GM15510 (cell line): ENCODE results near the gene TMCC1.

Experiments
- POLR2A ChIP-seq: IDR thresholded peaks from 3 replicates; pipeline ENCODE4 v1.6.1; 2011; ENCODE audit warnings: borderline replicate concordance; ENCODE audit not compliant: insufficient read length; ENCODE audit errors: extremely low read depth

The TMCC1 gene

DNA sequence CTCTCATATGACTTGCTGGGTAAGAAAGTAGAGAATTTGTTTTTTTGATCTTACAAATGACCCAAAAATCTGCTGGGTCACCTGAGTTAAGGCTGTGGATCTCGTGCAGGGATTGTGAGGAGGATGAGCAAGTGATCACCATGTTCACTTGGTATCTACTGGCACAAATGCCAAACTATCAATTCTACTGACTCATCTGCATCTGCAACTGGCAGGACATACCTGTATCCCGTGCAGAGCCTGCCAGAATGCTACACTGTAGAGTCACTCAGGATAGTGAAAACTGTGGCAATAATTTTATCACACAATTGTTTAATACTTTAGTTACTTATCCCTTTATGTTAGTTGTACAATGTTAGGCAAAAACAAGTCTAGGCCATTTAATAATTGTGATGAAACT, 157.4 kb downstream of the TMCC1 start:
- no peak for TF ChIP-seq POLR2A

DNA sequence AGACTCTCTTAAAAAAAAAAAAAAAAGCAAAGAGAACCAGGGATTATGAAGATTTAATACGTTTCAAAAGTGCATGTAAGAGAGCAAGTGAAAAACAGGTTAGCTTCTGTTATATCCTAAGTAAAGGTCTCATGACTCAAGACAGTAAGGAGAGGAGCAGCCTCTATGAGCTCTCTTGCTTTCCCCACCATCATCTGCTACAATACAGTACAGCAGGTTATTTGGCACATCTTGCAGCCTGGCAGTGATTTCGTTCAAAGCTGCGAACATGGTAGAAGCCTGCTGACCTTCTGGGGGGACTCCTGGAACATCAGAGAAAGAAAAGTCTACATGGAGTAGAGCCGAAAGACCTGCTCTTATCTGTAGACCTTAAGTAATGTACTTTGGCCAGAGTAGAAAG, 157.9 kb downstream of the TMCC1 start:
- no peak for TF ChIP-seq POLR2A

DNA sequence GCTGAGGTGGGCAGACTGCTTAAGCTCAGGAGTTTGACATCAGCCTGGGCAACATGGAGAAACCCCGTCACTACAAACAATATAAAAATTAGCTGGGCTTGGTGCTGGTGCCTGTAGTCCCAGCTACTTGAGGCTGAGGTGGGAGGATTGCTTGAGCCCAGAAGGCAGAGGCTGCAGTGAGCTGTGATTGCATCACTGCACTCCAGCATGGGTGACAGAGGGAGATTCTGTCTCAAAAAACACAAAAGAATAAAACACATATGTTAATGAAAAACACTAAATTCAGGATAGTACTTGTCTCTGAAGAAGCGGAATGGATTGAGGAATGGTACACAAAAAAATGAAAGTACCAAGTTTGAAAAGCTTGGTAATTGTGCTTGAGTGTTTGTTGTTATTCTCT, 159.1 kb downstream of the TMCC1 start:
- no peak for TF ChIP-seq POLR2A

DNA sequence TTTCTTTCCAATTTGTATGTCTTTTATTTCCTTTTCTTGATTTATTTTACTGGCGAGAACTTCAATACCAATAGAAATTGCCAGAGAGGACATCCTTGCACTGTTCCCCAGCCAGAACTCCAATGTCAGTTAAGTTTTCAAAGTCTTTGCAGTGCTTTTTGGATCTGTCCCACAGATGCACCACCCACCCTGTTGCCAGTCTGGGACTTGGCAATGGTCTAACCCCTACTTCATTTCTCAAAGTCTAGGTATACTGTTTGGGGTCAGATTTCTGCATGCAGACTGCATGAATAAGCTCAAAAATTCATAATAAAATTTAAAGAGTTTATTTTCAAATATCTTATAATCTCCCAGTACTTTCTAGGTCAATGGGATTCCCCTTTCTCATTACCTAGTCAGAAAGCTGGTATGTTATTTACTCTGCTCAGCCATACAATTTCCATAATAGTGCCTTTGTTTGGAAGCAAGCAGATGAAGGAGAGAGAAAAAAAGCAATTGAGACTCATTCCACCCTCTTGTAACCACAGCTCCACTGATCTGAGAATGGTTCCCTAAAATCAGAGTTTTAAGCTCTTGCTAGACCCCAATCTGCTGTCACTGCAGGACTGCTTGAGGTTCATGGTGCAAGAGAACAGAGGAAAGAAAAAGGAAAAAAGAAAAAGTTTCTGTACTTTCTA, 161.2 kb downstream of the TMCC1 start:
- no peak for TF ChIP-seq POLR2A

DNA sequence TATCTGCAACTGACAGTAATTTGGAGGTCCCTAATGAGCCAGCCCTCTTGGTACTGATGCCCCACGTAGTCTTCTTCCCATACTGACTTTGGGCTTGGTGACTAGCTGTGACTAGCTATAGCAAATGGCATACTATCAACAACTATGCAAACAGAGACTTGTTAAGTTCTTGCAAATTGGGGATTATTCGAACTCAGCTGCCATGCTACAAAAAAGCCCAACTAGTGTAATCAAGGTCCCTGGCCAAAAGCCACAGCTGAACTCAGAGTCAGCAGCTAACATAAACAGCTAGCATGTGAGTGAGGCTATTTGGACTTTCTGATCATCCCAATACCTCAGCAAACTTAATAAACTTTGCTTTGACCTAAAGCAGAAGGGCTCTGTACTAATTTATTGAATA, 165.8 kb downstream of the TMCC1 start:
- no peak for TF ChIP-seq POLR2A

DNA sequence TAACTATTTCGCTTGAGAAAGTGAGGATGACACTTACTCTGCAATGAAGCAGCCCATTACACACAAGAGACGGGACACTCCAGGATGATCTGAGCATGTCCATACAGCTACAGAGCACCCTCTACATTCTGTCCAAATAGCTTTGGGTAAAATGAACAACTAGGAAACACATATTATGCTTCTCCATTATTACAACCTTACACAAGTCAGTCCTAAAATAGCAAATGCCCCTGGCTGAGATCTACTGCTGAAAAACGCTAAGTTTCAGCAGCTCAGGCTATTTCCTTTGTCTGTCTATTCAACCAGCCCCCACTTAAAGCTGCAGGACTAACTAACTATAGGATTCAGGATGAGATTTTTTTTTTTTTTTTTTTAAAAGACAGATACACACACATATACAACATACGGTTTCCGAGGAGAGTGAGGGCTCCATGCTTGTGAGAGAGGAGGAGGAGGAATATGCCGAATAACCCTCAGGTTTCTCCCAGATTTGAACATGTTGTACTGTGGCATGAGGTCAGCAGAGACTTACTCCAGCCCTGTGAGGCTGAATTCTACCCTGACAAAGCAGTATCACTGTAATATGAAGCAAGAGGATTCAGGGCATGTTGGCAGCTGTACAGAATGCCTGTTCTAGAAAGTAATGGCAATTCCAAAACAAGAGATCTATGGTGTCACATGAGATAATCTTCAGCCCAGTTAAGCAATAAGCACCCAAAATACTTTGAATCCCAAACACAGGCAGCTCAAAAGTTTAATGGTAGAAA, 169.8 kb downstream of the TMCC1 start:
- no peak for TF ChIP-seq POLR2A

DNA sequence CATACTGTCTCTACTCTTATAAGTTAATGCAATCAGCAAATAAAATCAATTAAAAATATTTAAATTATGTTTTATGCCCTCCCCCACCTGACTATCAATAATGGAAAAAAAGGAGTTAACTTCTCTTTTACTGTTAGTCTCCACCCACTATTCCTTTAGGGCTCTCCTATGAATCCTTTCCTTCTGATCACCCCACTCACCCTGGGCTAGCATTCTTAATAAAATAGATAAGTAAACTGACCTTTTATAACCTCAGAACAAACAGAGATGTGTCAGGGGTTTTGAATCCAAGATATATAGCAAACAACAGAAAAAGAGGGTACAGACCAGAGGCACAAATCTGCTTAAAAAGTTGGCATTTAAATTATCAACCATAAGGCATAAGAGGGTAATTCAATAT, 171.0 kb downstream of the TMCC1 start:
- TF ChIP-seq POLR2A = no peak

DNA sequence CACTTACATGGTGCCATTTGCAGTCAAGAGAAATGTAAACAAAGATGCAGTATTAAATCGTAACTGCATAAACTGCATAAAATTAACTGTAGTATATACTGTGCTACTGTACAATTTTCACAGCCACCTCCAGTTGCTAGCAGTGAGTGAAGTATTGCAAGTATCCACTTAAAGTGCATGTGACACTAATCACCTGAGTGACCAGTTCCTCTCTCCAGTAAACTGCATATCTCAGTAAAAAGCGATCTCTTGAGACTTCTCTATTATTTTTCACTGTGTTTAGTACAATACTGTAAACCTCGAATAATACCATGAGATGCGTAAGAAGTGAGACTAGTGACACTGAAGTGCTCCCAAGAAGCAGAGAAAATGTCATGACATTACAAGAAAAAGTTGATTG, 175.3 kb downstream of the TMCC1 start:
- TF ChIP-seq POLR2A = no peak

DNA sequence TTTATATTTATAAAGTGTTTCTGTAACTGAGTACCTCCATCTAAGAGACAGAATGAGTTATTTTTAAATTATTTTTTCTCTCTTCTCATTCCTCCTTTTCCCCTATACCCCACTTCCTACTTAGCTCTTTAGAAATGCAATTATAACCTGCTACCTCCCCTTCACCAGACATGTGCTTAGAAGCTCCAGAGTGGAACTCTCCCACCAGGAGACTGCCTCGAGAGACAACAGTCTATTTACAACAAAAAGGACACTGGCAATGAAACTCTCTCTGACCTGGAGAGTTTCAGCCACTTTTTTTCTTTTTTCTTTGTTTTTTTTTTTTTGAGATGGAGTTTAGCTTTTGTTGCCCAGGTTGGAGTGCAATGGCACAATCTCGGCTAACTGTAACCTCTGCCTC, 177.7 kb downstream of the TMCC1 start:
- TF ChIP-seq POLR2A = no peak

DNA sequence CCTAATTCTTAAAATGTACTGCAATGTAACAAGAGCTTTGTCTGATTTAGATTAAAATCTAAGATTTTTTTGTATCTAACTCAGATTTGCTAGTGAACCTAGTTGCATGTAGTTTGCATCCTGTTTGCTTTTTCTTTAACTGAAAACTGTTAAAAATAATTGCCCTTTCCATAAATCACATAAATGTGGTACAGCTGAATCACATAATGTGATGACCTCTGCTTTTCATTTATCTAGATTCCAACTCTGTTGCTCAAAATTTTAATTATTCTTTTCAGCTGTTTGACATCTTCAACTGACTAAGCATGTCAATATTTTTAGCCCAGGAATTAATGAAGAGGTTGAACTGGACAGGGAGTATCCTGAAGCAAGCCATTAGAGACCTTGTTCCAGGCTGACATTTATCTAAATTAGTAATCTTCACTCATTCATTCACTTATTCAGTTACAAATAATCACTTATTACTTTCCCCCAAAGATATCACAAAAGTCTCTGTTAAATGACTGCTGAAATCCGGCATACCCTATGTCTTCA, 185.1 kb downstream of the TMCC1 start:
- TF ChIP-seq POLR2A = no peak

DNA sequence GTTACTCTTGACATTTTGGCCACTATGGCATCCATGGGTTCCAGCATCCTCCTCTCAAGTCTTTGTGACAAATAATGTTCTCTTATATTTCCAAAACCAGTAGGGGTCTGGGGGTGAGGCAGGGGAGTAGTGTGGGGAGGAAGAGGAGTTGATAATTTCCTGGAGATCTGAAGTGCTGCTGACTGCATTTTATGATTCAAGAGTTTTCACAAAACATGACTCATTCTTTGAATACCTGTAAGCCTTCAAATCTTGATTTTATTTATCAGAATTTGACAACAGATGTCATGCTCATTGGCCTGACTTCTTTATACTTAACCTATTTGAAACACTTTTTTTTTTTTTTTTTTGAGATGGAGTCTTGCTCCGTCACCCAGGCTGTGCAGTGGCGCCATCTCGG, 188.2 kb downstream of the TMCC1 start:
- no peak for TF ChIP-seq POLR2A

DNA sequence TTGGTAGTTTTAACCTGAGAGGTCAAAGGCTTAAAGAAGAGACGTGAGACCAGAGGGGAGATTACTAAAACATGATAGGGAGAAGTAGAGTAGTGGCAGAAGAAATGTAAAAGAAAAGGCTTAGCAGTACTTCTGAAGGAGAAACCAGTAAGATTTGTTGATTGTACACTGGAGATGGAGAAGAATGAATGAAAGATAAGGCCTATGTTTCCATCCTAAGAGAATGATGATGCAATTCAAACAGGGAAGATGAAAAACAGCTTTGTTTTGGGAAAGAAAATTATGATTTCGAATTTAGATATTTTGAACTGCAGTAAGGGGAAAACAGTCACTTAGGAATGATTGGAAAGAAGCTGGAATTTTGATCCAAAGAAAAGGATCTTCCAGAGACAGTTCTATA, 189.6 kb downstream of the TMCC1 start:
- TF ChIP-seq POLR2A = no peak

DNA sequence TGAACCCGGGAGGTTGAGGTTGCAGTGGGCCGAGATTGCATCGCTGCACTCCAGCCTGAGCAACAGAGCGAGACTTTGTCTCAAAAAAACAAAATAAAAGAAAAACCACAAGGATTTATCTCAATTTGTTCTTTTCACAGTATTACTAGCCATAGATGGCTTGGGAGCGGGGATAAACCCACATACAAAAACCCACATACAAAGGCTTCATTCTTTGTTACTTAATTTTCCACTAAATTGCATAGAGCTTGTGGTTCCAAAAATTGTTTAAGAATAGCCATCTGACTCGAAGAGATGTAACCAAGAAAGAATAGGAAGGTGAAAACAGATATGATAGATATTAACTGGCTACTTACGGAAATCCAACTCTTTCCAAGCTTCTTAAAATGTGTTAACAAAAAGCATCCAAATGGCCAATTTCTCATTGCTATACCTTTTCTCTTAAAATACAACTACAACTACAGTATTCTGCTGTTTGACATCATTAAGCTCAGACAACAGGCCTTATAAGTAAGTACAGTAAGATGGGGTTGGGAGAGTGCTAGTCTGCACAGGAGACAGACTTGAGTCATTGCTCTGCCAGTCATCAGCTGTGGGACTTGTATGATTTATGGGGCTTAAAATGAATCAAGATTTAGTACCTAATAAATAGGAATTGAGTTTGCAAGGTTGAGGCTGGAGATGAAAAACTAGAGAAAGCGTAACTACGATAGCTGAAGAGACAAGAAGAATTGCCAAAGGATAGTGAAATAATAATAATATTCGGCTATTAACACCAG, 190.4 kb downstream of the TMCC1 start:
- no peak for TF ChIP-seq POLR2A

DNA sequence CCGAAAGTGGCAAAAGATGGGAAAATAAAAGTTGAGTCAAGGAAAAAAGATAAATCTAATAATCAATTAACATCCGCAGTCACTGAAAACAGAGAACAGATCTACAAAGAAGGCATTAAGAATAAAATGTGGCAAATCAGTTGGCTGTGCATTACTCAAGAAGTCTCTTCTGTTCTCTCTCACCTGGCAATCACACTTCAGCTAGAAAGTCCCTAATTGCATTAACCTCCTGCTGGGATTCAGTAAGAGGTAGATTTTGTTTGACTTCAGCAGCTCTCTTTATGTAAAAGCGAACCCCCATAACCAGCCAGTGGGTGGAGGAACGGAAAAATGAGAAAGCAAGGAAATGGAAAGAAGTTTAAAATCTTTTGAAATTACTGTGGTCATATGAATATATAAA, 192.3 kb downstream of the TMCC1 start:
- TF ChIP-seq POLR2A = no peak

DNA sequence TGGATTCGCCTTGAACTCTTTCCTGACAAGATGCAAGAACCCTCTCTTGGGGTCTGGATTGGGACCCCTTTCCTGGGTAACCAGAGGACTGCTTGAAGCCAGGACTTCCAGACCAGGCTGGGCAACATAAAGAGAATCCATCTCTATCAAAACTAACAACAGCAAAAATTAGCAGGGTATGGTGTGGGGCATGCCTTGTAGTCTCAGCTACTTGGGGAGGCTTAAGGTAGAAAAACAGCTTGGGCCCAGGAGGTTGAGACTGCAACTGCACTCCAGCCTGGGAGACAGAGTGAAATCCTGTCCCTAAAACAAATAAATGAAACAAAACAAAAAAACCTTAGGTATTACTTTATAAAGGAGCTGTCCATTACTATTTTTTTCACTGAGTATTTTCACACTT, 193.9 kb downstream of the TMCC1 start:
- no peak for TF ChIP-seq POLR2A
